HEK293 (cell line): ENCODE data around the gene BFSP2.

Experiments
- CTCF ChIA-PET: fragments of 350-600 bp; formaldehyde crosslinking; extraction: SDS; loops from one replicate; lab custom pipeline; 2021; ENCODE audit warnings: antibody characterized with exemption; lab: Yijun Ruan, JAX
- POLR2A ChIA-PET: fragments of 300-600 bp; formaldehyde crosslinking; extraction: SDS; loops from one replicate; lab custom pipeline; 2020; ENCODE audit warnings: antibody characterized with exemption, inconsistent platforms; lab: Yijun Ruan, JAX
- H3K27ac ChIP-seq: fragments of 200-500 bp; sonication (Bioruptor generic); 2 replicates; pipeline ENCODE4 v1.5.1; 2014; ENCODE audit warnings: low read depth, low read length, control low read depth, inconsistent platforms; ENCODE audit errors: extremely low read depth
- H3K36me3 ChIP-seq, 2 experiments: fragments of 200-500 bp in 1 of 2; sonication (Bioruptor generic) in 1 of 2; 1 replicate in 1 of 2; 2 replicates in 1 of 2; pipeline ENCODE4 v1.5.1; 2014 to 2017; ENCODE audit warnings: inconsistent platforms in 2 of 2, low read length in 2 of 2; ENCODE audit not compliant: control insufficient read depth in 2 of 2, insufficient read depth in 1 of 2
- H3K4me1 ChIP-seq: fragments of 200-500 bp; sonication (Bioruptor generic); 2 replicates; pipeline ENCODE4 v1.5.1; 2014; ENCODE audit warnings: mild to moderate bottlenecking, low read length, inconsistent platforms; ENCODE audit not compliant: control insufficient read depth, insufficient read depth
- H3K4me3 ChIP-seq: 2 replicates; pipeline ENCODE4 v1.5.1; 2011; ENCODE audit warnings: low read depth, mild to moderate bottlenecking, control low read depth, low read length, moderate library complexity
- H3K9me3 ChIP-seq: fragments of 200-500 bp; sonication (Bioruptor generic); 2 replicates; pipeline ENCODE4 v1.5.1; 2014; ENCODE audit warnings: low read depth, low read length, inconsistent platforms; ENCODE audit not compliant: control insufficient read depth, insufficient read depth
- GLI2 ChIP-seq: fragments of 450-650 bp; formaldehyde crosslinking; IDR thresholded peaks from 2 replicates; pipeline ENCODE4; 2017; ENCODE audit warnings: missing biosample characterization, missing genetic modification characterization, low read depth, borderline replicate concordance
- GLIS1 ChIP-seq: fragments of 450-650 bp; formaldehyde crosslinking; IDR thresholded peaks from 2 replicates; pipeline ENCODE4 v1.5.1; 2016; ENCODE audit warnings: missing biosample characterization, missing genetic modification characterization
- HIC1 ChIP-seq: fragments of 450-650 bp; formaldehyde crosslinking; IDR thresholded peaks from 2 replicates; pipeline ENCODE4 v1.5.1; 2016; ENCODE audit warnings: missing biosample characterization, missing genetic modification characterization
- KLF1 ChIP-seq: fragments of 450-650 bp; formaldehyde crosslinking; IDR thresholded peaks from 2 replicates; pipeline ENCODE4 v1.5.1; 2016; ENCODE audit warnings: missing biosample characterization, missing genetic modification characterization
- PATZ1 ChIP-seq: fragments of 450-650 bp; formaldehyde crosslinking; IDR thresholded peaks from 2 replicates; pipeline ENCODE4 v1.5.1; 2016; ENCODE audit warnings: missing biosample characterization, missing genetic modification characterization
- ZBTB44 ChIP-seq: fragments of 450-650 bp; IDR thresholded peaks from 2 replicates; pipeline ENCODE4 v1.5.1; 2018; ENCODE audit warnings: missing biosample characterization, mild to moderate bottlenecking, missing genetic modification characterization
- ZNF324 ChIP-seq: fragments of 450-650 bp; formaldehyde crosslinking; IDR thresholded peaks from 2 replicates; pipeline ENCODE4 v1.5.1; 2016; ENCODE audit warnings: missing biosample characterization, missing genetic modification characterization
- ZNF335 ChIP-seq: fragments of 450-650 bp; formaldehyde crosslinking; conservative IDR thresholded peaks from 2 replicates; pipeline ENCODE4 v1.5.1; 2016; ENCODE audit warnings: missing biosample characterization, missing genetic modification characterization
- ZNF48 ChIP-seq: fragments of 450-650 bp; formaldehyde crosslinking; IDR thresholded peaks from 2 replicates; pipeline ENCODE4 v1.5.1; 2016; ENCODE audit warnings: missing biosample characterization, missing genetic modification characterization
- ZNF501 ChIP-seq: fragments of 450-650 bp; formaldehyde crosslinking; IDR thresholded peaks from 2 replicates; pipeline ENCODE4 v1.5.1; 2016; ENCODE audit warnings: missing biosample characterization, missing genetic modification characterization
- ZNF513 ChIP-seq: fragments of 450-650 bp; IDR thresholded peaks from 2 replicates; pipeline ENCODE4 v1.5.1; 2018; ENCODE audit warnings: missing biosample characterization, missing genetic modification characterization
- ZNF544 ChIP-seq: fragments of 450-650 bp; formaldehyde crosslinking; IDR thresholded peaks from 2 replicates; pipeline ENCODE4 v1.5.0; 2017; ENCODE audit warnings: missing biosample characterization, missing genetic modification characterization
- ZNF664 ChIP-seq: fragments of 450-650 bp; formaldehyde crosslinking; IDR thresholded peaks from 2 replicates; pipeline ENCODE4 v1.5.1; 2016; ENCODE audit warnings: missing biosample characterization, missing genetic modification characterization
- ZNF670 ChIP-seq: fragments of 450-650 bp; formaldehyde crosslinking; IDR thresholded peaks from 2 replicates; pipeline ENCODE4 v1.5.1; 2016; ENCODE audit warnings: missing biosample characterization, missing genetic modification characterization, low read depth
- ZNF704 ChIP-seq: fragments of 450-650 bp; formaldehyde crosslinking; IDR thresholded peaks from 2 replicates; pipeline ENCODE4 v1.5.1; 2016; ENCODE audit warnings: missing biosample characterization, missing genetic modification characterization
- ZSCAN4 ChIP-seq: fragments of 450-650 bp; formaldehyde crosslinking; IDR thresholded peaks from 2 replicates; pipeline ENCODE4 v1.5.1; 2017; ENCODE audit warnings: missing biosample characterization, missing genetic modification characterization

Gene BFSP2

GRCh38 chr3:133394561-133395311 is 5.1 kb upstream of the BFSP2 start:
- H3K9me3 ChIP-seq: no peaks in the 10 kb centered on the region
- no peak overlapping the region for H3K27ac ChIP-seq
- CTCF ChIA-PET: no interaction called here
- H3K4me3 ChIP-seq: no peak overlapping the region
- no peaks in the 10 kb centered on the region for H3K4me1 ChIP-seq
- TF ChIP-seq ZNF670 (tag by site-specific recombination) (no peak), ZNF544 (tag by site-specific recombination) (no peak), ZNF513 (tag by site-specific recombination) (no peak), ZSCAN4 (tag by site-specific recombination) (no peak), ZNF335 (tag by site-specific recombination) (no peak), ZNF704 (tag by site-specific recombination) (no peak), ZBTB44 (no peak), ZNF324 (tag by site-specific recombination) (no peak), GLI2 (tag by site-specific recombination) (no peak), KLF1 (tag by site-specific recombination) (no peak), PATZ1 (tag by site-specific recombination) (no peak), ZNF501 (tag by site-specific recombination) (no peak), ZNF48 (tag by site-specific recombination) (no peak), ZNF664 (tag by site-specific recombination) (no peak), HIC1 (tag by site-specific recombination) (no peak), GLIS1 (tag by site-specific recombination) (no peak)
- TF ChIP-seq, all 188 proteins: peak for 0
- POLR2A ChIA-PET: no interaction called here
- no peaks in the 10 kb centered on the region for H3K36me3 ChIP-seq
